GM18505 (cell line): Measurements from ENCODE around the gene CXorf49.
"Not testable (repeated sequence)": the region's sequence is repeated elsewhere in the genome, so short reads cannot be mapped to it uniquely, and the experiment has no call there.

Experiments used
- ATAC-seq: cut with Tn5 transposase; IDR thresholded peaks from one replicate; pipeline ENCODE4 v1.9.1; 2021; ENCODE audit not compliant: unreplicated experiment
- POLR2A ChIP-seq: IDR thresholded peaks from 4 replicates; pipeline ENCODE4 v1.6.1; 2011; ENCODE audit warnings: borderline replicate concordance; ENCODE audit not compliant: insufficient read depth, insufficient read length; ENCODE audit errors: extremely low read depth

Gene CXorf49

GRCh38 chrX:71679575-71680207, 38.4 kb downstream of the CXorf49 start:
- TF ChIP-seq POLR2A: no peak
- ATAC-seq: no peak

- not testable (repeated sequence) for ATAC-seq
Observed at GRCh38 chrX:71677195-71677594, 40.9 kb downstream of the CXorf49 start.

- not testable (repeated sequence) for ATAC-seq
Observed at GRCh38 chrX:71676068-71676795, 41.9 kb downstream of the CXorf49 start.

GRCh38 chrX:71675636-71676035, 42.4 kb downstream of the CXorf49 start:
- not testable (repeated sequence) for ATAC-seq

- no peak for TF ChIP-seq POLR2A
- ATAC-seq: no peak
Observed at GRCh38 chrX:71671938-71672337, 46.1 kb downstream of the CXorf49 start.

GRCh38 chrX:71671043-71671780, 46.9 kb downstream of the CXorf49 start:
- TF ChIP-seq POLR2A: no peak
- ATAC-seq: no peak

- not testable (repeated sequence) for ATAC-seq
Observed at GRCh38 chrX:71669947-71670346, 48.1 kb downstream of the CXorf49 start.

- TF ChIP-seq POLR2A: no peak
- no peak for ATAC-seq
Observed at GRCh38 chrX:71669492-71669891, 48.6 kb downstream of the CXorf49 start.

- ATAC-seq: no peak
- TF ChIP-seq POLR2A: no peak
Observed at GRCh38 chrX:71668248-71668595, 49.9 kb downstream of the CXorf49 start.

GRCh38 chrX:71667328-71668247, 50.5 kb downstream of the CXorf49 start, which contains the start of gene LOC101059915:
LOC101059915 (plus strand) TSS chrX:71667546.
- no peak for ATAC-seq
- no peak for TF ChIP-seq POLR2A

GRCh38 chrX:71666240-71667223, 51.6 kb downstream of the CXorf49 start:
- no peak for ATAC-seq
- no peak for TF ChIP-seq POLR2A

GRCh38 chrX:71665747-71666146, 52.3 kb downstream of the CXorf49 start:
- no peak for TF ChIP-seq POLR2A
- ATAC-seq: no peak
